Natural killer cell (primary cell): Measurements from ENCODE around the gene TXNDC11. TPM values are rescaled to one million over a fixed set of nuclear protein-coding genes. Genes with fewer than 3 reads are reported as not detected.

Experiments used
- ATAC-seq, 3 donors: fragments of 150-1000 bp in 2 of 3; fragments of 200-7000 bp in 1 of 3; cut with Tn5 transposase; 1 replicate in 1 of 3; 2 replicates in 2 of 3; pipeline ENCODE4 v1.10.0; 2021; ENCODE audit warnings: mild to moderate bottlenecking in 2 of 3, moderate library complexity in 2 of 3
- DNase-seq, 2 donors: peaks; one replicate each; pipeline versions ENCODE4 v3.0.0 to v3.0.0-alpha.2; 2013 to 2021; ENCODE audit warnings: mixed read lengths in 1 of 2
- H3K27ac ChIP-seq: one replicate; pipeline ENCODE4 v1.5.1; 2013; ENCODE audit warnings: mild to moderate bottlenecking, low read length
- H3K27me3 ChIP-seq: one replicate; pipeline ENCODE4 v1.6.1; 2013; ENCODE audit warnings: low read length; ENCODE audit not compliant: control insufficient read depth, insufficient read depth
- H3K36me3 ChIP-seq: one replicate; pipeline ENCODE4 v1.6.1; 2013; ENCODE audit warnings: low read length; ENCODE audit not compliant: control insufficient read depth, insufficient read depth
- H3K4me1 ChIP-seq: one replicate; pipeline ENCODE4 v1.6.1; 2013; ENCODE audit warnings: low read length; ENCODE audit not compliant: control insufficient read depth, insufficient read depth
- H3K4me3 ChIP-seq: one replicate; pipeline ENCODE4 v1.5.1; 2013; ENCODE audit warnings: low read length
- H3K9me3 ChIP-seq: one replicate; pipeline ENCODE4 v1.6.1; 2013; ENCODE audit warnings: low read length; ENCODE audit not compliant: control insufficient read depth, insufficient read depth
- H3K27ac Mint-ChIP-seq, 2 donors: one replicate each; pipeline ENCODE4 v1.8.0; 2022; ENCODE audit warnings: mild to moderate bottlenecking in 2 of 2, mixed read lengths in 2 of 2, moderate library complexity in 1 of 2
- H3K27me3 Mint-ChIP-seq, 2 donors: one replicate each; pipeline ENCODE4 v1.8.0; 2022; ENCODE audit warnings: low read depth in 2 of 2, mixed read lengths in 2 of 2
- H3K36me3 Mint-ChIP-seq: one replicate; pipeline ENCODE4 v1.8.0; 2022; ENCODE audit warnings: mixed read lengths
- H3K4me1 Mint-ChIP-seq, 2 donors: one replicate each; pipeline ENCODE4 v1.8.0; 2022; ENCODE audit warnings: mixed read lengths in 2 of 2
- H3K4me3 Mint-ChIP-seq: one replicate; pipeline ENCODE4 v1.8.0; 2022; ENCODE audit warnings: mild to moderate bottlenecking, moderate library complexity, mixed read lengths
- H3K9me3 Mint-ChIP-seq, 2 donors: one replicate each; pipeline ENCODE4 v1.8.0; 2022; ENCODE audit warnings: mixed read lengths in 2 of 2
- CTCF ChIP-seq: fragments of 200-600 bp; IDR thresholded peaks from one replicate; pipeline ENCODE4 v1.8.0; 2022; ENCODE audit warnings: antibody characterized with exemption
- WGBS: methylation state at CpG from one replicate; pipeline ENCODE4 v1.1.7; 2013; ENCODE audit warnings: missing lambda C conversion rate; ENCODE audit not compliant: insufficient coverage; 5-methylcytosine and 5-hydroxymethylcytosine counted together
- intact Hi-C: fragments of 100-400 bp; cut with micrococcal nuclease; formaldehyde crosslinking; loops from one replicate; pipeline ENCODE4 v1.14.2; 2022
- total RNA-seq, 4 donors: library from RNA; stranded (reverse); fragments of 120-200 nt in 1 of 4; gene quantifications; one replicate each; pipeline versions ENCODE4 v1.2.3 to v1.2.4, GENCODE V29; 2013 to 2022

TXNDC11 gene
- total RNA-seq, 3 donors from 2014 or later (not counting 1 experiment from before 2014, with no cell fraction given), result 63.4 to 99.2 (median 68.9) TPM

DNA sequence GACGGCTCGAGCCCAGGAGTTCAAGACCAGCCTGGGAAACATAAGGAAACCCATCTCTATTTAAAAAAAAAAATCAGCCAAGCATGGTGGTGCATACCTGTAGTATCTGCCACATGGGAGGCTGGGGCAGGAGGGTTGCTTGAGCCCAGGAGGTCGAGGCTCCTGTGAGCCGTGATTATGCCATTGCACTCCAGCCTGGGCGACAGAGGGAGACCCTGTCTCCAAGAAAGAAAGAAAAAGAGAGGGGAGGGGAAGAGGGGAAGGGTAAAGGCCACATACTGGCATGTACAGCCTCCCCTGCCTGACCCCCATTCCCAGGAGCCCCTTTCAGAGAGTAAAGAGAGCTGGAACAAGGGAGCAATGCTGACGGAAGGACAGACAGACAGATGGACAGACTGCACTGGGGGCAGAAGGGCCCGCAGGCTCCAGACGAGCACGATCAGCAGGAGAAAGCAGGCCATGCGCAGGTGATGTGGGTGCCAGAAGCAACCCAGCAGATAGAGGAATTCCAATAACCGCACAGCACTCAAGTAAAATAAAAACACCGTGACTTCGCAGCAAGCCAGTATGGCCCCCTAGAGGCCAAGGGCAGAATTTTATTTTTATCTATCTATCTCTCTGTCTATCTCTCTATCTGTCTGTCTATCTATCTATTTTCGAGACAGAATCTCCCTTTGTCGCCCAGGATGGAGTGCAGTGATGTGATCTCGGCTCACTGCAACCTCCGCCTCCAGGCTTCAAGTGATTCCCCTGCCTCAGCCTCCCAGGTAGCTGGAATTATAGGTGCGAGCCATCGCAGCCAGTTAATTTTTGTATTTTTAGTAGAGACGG is 101.5 kb downstream of the TXNDC11 start:
- H3K4me1 ChIP-seq, result peaks cover 24% of the 10 kb centered on the region
- Mint-ChIP-seq H3K27me3 (peaks cover 0 to 4% of the 10 kb centered on the region in 2 donors), H3K4me3 (no peak overlapping the region), H3K36me3 (no peaks in the 10 kb centered on the region), H3K4me1 (peaks cover 19 to 25% of the 10 kb centered on the region in 2 donors), H3K27ac (peak overlapping the region; percentile 11 to 33), H3K9me3 (no peaks in the 10 kb centered on the region)
- TF ChIP-seq CTCF, result peak; percentile 90
- DNase-seq (peak in 1 of 2 donors; percentile 82), ATAC-seq (peak; percentile 60 to 75 (median 74))
- 40% methylated on average over 18 of the region's 20 CpGs for WGBS
- H3K9me3 ChIP-seq, result no peaks in the 10 kb centered on the region
- intact Hi-C loops, result loop anchor here (1.0 to 5.0 kb wide), 2 partner anchors 109 to 234 kb away; no protein-coding TSS in a partner anchor
- H3K27me3 ChIP-seq, result no peaks in the 10 kb centered on the region
- no peaks in the 10 kb centered on the region for H3K36me3 ChIP-seq
- H3K4me3 ChIP-seq, result no peak overlapping the region
- H3K27ac ChIP-seq, result no peak overlapping the region

- peaks cover 23 to 32% of the 10 kb centered on the region in 2 donors for H3K4me1 Mint-ChIP-seq
- H3K9me3 Mint-ChIP-seq, result no peaks in the 10 kb centered on the region
- Histone ChIP-seq H3K9me3 (no peaks in the 10 kb centered on the region), H3K4me3 (no peak overlapping the region), H3K4me1 (peaks cover 24% of the 10 kb centered on the region), H3K36me3 (no peaks in the 10 kb centered on the region), H3K27ac (peak overlapping the region; percentile 66), H3K27me3 (no peaks in the 10 kb centered on the region)
- peak overlapping the region; percentile 11 to 33 for H3K27ac Mint-ChIP-seq
- DNase-seq (peak; percentile 28 to 39), ATAC-seq (peak; percentile 72 to 92 (median 88))
- WGBS, result 67% methylated on average over 25 of the region's 25 CpGs
- H3K27me3 Mint-ChIP-seq, result peaks cover 0 to 11% of the 10 kb centered on the region in 2 donors
- H3K4me3 Mint-ChIP-seq, result no peak overlapping the region
- intact Hi-C loops, result loop anchor here (5.0 kb wide), 1 partner anchor 233 kb away; no protein-coding TSS in a partner anchor
- no peaks in the 10 kb centered on the region for H3K36me3 Mint-ChIP-seq
- TF ChIP-seq CTCF, result no peak
These were observed 102.4 kb downstream of the TXNDC11 start for GRCh38 chr16:11639925-11640899.

- no peak overlapping the region for H3K4me3 Mint-ChIP-seq
- peaks cover 26 to 36% of the 10 kb centered on the region in 2 donors for H3K4me1 Mint-ChIP-seq
- H3K36me3 Mint-ChIP-seq, result no peaks in the 10 kb centered on the region
- peaks cover 0 to 10% of the 10 kb centered on the region in 2 donors for H3K27me3 Mint-ChIP-seq
- no peak overlapping the region for H3K27ac ChIP-seq
- H3K9me3 Mint-ChIP-seq, result no peaks in the 10 kb centered on the region
- ATAC-seq (no peak), DNase-seq (no peak)
- intact Hi-C loops, result no loop called here
- H3K9me3 ChIP-seq, result no peaks in the 10 kb centered on the region
- no peaks in the 10 kb centered on the region for H3K36me3 ChIP-seq
- no peak overlapping the region for H3K4me3 ChIP-seq
- peaks cover 24% of the 10 kb centered on the region for H3K4me1 ChIP-seq
- H3K27me3 ChIP-seq, result no peaks in the 10 kb centered on the region
- H3K27ac Mint-ChIP-seq, result no peak overlapping the region
- TF ChIP-seq CTCF, result no peak
- WGBS, result 33% methylated on average over 3 of the region's 4 CpGs
These were observed 103.6 kb downstream of the TXNDC11 start for GRCh38 chr16:11639008-11639562.
